ENCODE data around the gene ZNF80.

DNA sequence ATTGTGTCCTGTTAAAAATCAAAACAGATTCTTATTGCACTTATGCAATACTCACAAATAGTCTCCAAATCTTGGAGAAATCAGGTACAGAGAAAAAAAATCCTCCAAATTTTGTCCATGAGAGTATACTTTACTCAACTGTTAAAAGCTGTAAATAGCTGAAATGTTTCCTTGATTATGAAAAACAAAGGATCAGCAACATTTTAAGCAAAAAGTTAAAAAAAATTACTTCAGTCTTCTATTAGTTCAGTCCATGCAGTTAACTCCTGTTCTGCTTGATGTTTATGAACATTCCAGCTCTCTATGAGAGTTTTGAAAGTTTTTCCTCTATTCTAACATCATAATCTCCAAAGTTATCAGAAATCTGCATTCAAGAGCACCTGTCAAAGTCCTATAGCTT, 22.8 kb upstream of the ZNF80 start:
- TF ChIP-seq POLR2A (IDR thresholded peaks at IDR 0.05; ENCODE audit: low read depth, low read length) (no peak), EZH2 (IDR thresholded peaks at IDR 0.05; ENCODE audit: borderline replicate concordance, low read depth, low read length, severe bottlenecking) (no peak), POLR2AphosphoS5 (IDR thresholded peaks at IDR 0.05; ENCODE audit: insufficient read depth, low read depth, low read length) (no peak), JUN (IDR thresholded peaks at IDR 0.05; ENCODE audit: borderline replicate concordance, insufficient read depth, insufficient read length, low read depth) (no peak)
- TF ChIP-seq, protein P1, sequence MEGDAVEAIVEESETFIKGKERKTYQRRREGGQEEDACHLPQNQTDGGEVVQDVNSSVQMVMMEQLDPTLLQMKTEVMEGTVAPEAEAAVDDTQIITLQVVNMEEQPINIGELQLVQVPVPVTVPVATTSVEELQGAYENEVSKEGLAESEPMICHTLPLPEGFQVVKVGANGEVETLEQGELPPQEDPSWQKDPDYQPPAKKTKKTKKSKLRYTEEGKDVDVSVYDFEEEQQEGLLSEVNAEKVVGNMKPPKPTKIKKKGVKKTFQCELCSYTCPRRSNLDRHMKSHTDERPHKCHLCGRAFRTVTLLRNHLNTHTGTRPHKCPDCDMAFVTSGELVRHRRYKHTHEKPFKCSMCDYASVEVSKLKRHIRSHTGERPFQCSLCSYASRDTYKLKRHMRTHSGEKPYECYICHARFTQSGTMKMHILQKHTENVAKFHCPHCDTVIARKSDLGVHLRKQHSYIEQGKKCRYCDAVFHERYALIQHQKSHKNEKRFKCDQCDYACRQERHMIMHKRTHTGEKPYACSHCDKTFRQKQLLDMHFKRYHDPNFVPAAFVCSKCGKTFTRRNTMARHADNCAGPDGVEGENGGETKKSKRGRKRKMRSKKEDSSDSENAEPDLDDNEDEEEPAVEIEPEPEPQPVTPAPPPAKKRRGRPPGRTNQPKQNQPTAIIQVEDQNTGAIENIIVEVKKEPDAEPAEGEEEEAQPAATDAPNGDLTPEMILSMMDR (IDR thresholded peaks at IDR 0.05; ENCODE audit: extremely low read depth in 1 of 2, insufficient read depth in 1 of 2, low read depth in 1 of 2, low read length in 2 of 2): no peak

Measured in endothelial cell of umbilical vein (primary cell).